Activated CD4-positive, alpha-beta memory T cell treated with anti-CD3 and anti-CD28 coated beads for 36 hours (primary cell): ENCODE data around the gene TMEM33. TPM values are rescaled to one million over a fixed set of nuclear protein-coding genes. Genes with fewer than 3 reads are reported as not detected.
"Not testable (repeated sequence)": the region's sequence is repeated elsewhere in the genome, so short reads cannot be mapped to it uniquely, and the experiment has no call there.

Experiments used
- CTCF ChIA-PET: fragments of 350-600 bp; sonication (Branson Sonifier 250); formaldehyde crosslinking; loops from one replicate; lab custom pipeline; 2021; ENCODE audit warnings: antibody characterized with exemption, inconsistent platforms; lab: Charles Lee
- POLR2A ChIA-PET: fragments of 350-600 bp; sonication (Branson Sonifier 250); formaldehyde crosslinking; loops from one replicate; lab custom pipeline; 2021; ENCODE audit warnings: antibody characterized with exemption; lab: Charles Lee
- DNase-seq: peaks from one replicate; pipeline ENCODE4 v3.0.0-alpha.2; 2020
- H3K27ac Mint-ChIP-seq: one replicate; pipeline ENCODE4 v1.8.0; 2021; ENCODE audit warnings: mixed read lengths
- H3K27me3 Mint-ChIP-seq: one replicate; pipeline ENCODE4 v1.8.0; 2021; ENCODE audit warnings: mixed read lengths
- H3K36me3 Mint-ChIP-seq: one replicate; pipeline ENCODE4 v1.8.0; 2021; ENCODE audit warnings: mixed read lengths
- H3K4me1 Mint-ChIP-seq: one replicate; pipeline ENCODE4 v1.8.0; 2021; ENCODE audit warnings: low read depth, mixed read lengths
- H3K4me3 Mint-ChIP-seq: one replicate; pipeline ENCODE4 v1.8.0; 2021; ENCODE audit warnings: mild to moderate bottlenecking, mixed read lengths
- H3K9me3 Mint-ChIP-seq: one replicate; pipeline ENCODE4 v1.8.0; 2021; ENCODE audit warnings: mixed read lengths
- intact Hi-C: fragments of 100-400 bp; cut with micrococcal nuclease; formaldehyde crosslinking; loops from one replicate; pipeline ENCODE4 v1.15.1; 2023
- total RNA-seq, 2 experiments: library from RNA; stranded (reverse); gene quantifications; one replicate each; pipeline ENCODE4 v1.2.3, GENCODE V29; 2021

The TMEM33 gene, protein sequence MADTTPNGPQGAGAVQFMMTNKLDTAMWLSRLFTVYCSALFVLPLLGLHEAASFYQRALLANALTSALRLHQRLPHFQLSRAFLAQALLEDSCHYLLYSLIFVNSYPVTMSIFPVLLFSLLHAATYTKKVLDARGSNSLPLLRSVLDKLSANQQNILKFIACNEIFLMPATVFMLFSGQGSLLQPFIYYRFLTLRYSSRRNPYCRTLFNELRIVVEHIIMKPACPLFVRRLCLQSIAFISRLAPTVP
- total RNA-seq: 10 to 100 TPM; 40.7 to 44.8 TPM

GRCh38 chr4:41934901-41935651 lies at the start of gene TMEM33:
Gene TMEM33 (plus strand): TSS chr4:41935429. CDS start chr4:41935485, 56 bp downstream.
- DNase-seq: peak; percentile 82
- ChIA-PET POLR2A (interaction anchor here (0.6 to 2.0 kb wide), 2 partner anchors 56 to 578 kb away, joined by 3 to 10 read pairs; partner anchors contain the start of gene SLC30A9), CTCF (no interaction called here)
- H3K4me3 Mint-ChIP-seq: peak within 1 kb of the TSS; percentile 91
- no peaks in the 10 kb centered on the region for H3K27me3 Mint-ChIP-seq
- peaks cover 41% of the 10 kb centered on the region for H3K4me1 Mint-ChIP-seq
- intact Hi-C loops: loop anchor here (1.0 kb wide), 1 partner anchor 55 kb away; the partner anchor contains the start of gene SLC30A9
- H3K36me3 Mint-ChIP-seq: peaks cover 16% of the 10 kb centered on the region
- H3K27ac Mint-ChIP-seq: peak within 1 kb of the TSS; percentile 62
- H3K9me3 Mint-ChIP-seq: no peaks in the 10 kb centered on the region

DNA sequence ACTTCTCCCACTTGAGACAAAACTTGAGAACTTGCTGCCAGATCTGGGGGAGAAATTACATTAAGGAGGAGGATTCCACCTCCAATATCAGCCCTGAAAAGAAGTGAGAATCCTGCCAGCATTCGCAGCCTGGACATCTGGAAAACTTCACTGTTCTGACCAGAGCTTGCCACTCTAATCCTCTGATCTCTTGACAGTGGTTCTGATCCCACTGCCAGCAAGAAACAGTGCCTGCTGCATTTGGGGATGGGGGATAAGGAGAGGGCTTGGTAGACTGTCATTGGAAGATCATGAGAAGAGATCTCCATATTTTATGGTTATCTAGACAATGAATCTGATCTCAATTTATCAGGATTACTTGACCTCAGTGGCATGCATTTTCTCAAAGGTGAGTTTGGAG lies 49.8 kb upstream of the TMEM33 start:
- DNase-seq: no peak
- CTCF ChIA-PET: interaction anchor here (0.6 to 2.5 kb wide), 3 partner anchors 39 to 397 kb away, joined by 3 to 10 read pairs (median 4); no protein-coding TSS in a partner anchor
- Mint-ChIP-seq H3K4me1 (peaks cover 8% of the 10 kb centered on the region), H3K27ac (no peak overlapping the region), H3K36me3 (no peaks in the 10 kb centered on the region), H3K4me3 (no peak overlapping the region), H3K27me3 (peaks cover 29% of the 10 kb centered on the region), H3K9me3 (no peaks in the 10 kb centered on the region)
- intact Hi-C loops: no loop called here
- POLR2A ChIA-PET: no interaction called here

DNA sequence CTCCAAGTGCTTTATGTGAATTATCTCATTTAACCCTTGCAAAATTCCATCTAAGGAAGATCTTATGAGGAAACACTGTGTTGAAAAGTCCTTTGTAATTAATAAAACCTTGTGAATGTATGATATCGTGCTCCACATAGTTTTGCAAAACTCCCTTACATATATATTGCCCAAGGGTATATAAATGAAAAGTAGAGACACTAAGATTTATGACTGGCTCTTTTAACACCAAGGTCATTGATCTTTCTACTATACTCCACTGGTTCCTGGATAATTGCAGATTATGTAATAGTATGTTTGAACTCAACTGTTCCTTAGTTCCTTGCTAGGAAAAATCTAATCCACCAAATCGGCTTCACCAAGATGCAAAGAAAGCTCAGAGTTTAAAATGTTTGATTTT lies 48.0 kb upstream of the TMEM33 start:
- no peak for DNase-seq
- H3K4me3 Mint-ChIP-seq: no peak overlapping the region
- CTCF ChIA-PET: interaction anchor here (0.5 to 3.5 kb wide), 9 partner anchors 9 to 916 kb away, joined by 3 to 24 read pairs (median 4); no protein-coding TSS in a partner anchor
- H3K4me1 Mint-ChIP-seq: no peaks in the 10 kb centered on the region
- no peaks in the 10 kb centered on the region for H3K36me3 Mint-ChIP-seq
- no peak overlapping the region for H3K27ac Mint-ChIP-seq
- POLR2A ChIA-PET: no interaction called here
- intact Hi-C loops: no loop called here
- peaks cover 20% of the 10 kb centered on the region for H3K27me3 Mint-ChIP-seq
- H3K9me3 Mint-ChIP-seq: no peaks in the 10 kb centered on the region

DNA sequence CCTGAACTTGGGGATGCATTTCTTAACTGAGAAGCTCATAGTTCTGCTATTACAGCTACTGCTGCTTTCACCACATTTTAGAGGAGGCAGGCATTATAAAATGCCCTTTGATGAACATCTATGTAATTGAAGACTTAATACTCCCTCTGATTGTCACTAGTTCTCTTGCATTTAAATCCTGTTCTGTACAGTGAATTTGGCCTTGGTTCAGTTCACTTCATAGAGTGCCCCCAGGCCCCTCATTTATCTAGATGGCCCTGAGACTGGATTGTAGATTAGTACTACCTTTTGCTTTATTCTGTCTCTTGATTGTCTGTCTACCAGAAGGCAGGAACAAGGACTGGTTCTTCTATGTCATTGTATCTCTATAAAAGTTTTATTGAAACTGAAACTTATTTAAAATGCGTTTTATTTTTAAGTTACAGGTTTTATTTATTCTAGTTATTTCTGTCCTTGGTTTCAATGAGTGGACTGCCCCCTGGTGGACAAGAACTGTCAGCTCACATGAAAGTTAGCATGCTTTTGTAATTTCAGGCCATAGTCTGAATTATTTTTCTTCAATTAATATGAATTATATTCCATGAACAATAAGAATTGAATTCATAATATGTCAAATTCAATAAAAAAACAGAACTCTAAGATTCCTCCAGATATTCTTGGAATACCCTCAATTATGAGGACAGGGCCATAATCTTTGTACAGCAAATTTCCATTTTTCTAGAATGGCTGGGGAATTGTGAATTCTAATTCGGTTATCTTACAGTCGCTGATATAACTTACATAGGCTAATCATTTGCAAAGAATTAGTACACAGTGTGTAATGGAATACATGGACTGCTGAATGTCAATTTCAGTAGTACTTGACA lies 47.2 kb upstream of the TMEM33 start:
- POLR2A ChIA-PET: no interaction called here
- CTCF ChIA-PET: interaction anchor here (0.6 to 3.5 kb wide), 16 partner anchors 8 to 632 kb away, joined by 3 to 24 read pairs (median 4); no protein-coding TSS in a partner anchor
- Mint-ChIP-seq H3K27me3 (peaks cover 17% of the 10 kb centered on the region), H3K9me3 (no peaks in the 10 kb centered on the region), H3K27ac (no peak overlapping the region), H3K36me3 (no peaks in the 10 kb centered on the region), H3K4me1 (no peaks in the 10 kb centered on the region), H3K4me3 (no peak overlapping the region)
- peak; percentile 48 for DNase-seq
- intact Hi-C loops: loop anchor here (1.0 kb wide), 1 partner anchor 195 kb away; no protein-coding TSS in a partner anchor

DNA sequence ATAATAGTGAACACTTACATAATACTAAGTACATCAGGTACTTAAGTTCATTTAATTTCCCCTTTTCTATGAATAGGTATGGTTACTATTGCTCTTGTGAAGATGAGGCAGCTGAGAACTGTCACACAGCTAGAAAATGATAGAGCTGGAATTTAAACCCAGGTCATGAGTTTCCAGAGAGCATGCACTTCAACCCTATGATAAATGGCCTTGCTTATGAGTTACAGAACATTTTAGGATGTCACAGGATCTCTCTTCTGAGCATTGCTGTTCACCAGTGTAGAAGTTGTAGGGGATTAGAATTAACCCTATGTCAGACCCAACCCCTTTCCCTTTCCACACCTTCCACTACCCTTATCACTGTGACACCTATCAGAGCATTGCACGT lies 46.5 kb upstream of the TMEM33 start:
- Mint-ChIP-seq H3K4me1 (no peaks in the 10 kb centered on the region), H3K27ac (no peak overlapping the region), H3K4me3 (no peak overlapping the region), H3K9me3 (no peaks in the 10 kb centered on the region), H3K27me3 (peaks cover 14% of the 10 kb centered on the region), H3K36me3 (no peaks in the 10 kb centered on the region)
- no peak for DNase-seq
- ChIA-PET CTCF (interaction anchor here (0.6 to 3.5 kb wide), 11 partner anchors 9 to 631 kb away, joined by 3 to 24 read pairs (median 4); no protein-coding TSS in a partner anchor), POLR2A (no interaction called here)
- intact Hi-C loops: loop anchor here (1.0 kb wide), 1 partner anchor 195 kb away; no protein-coding TSS in a partner anchor

GRCh38 chr4:41889317-41889716 lies 45.9 kb upstream of the TMEM33 start:
- H3K36me3 Mint-ChIP-seq: no peaks in the 10 kb centered on the region
- DNase-seq: no peak
- ChIA-PET CTCF (interaction anchor here (0.6 to 3.5 kb wide), 5 partner anchors 10 to 608 kb away, joined by 3 to 24 read pairs (median 7); no protein-coding TSS in a partner anchor), POLR2A (no interaction called here)
- H3K4me3 Mint-ChIP-seq: no peak overlapping the region
- H3K4me1 Mint-ChIP-seq: no peaks in the 10 kb centered on the region
- H3K9me3 Mint-ChIP-seq: no peaks in the 10 kb centered on the region
- intact Hi-C loops: no loop called here
- H3K27ac Mint-ChIP-seq: no peak overlapping the region
- H3K27me3 Mint-ChIP-seq: peaks cover 13% of the 10 kb centered on the region

- no peak for DNase-seq
- H3K9me3 Mint-ChIP-seq: no peaks in the 10 kb centered on the region
- H3K4me1 Mint-ChIP-seq: no peaks in the 10 kb centered on the region
- POLR2A ChIA-PET: no interaction called here
- intact Hi-C loops: no loop called here
- no peaks in the 10 kb centered on the region for H3K36me3 Mint-ChIP-seq
- CTCF ChIA-PET: no interaction called here
- H3K27me3 Mint-ChIP-seq: peaks cover 13% of the 10 kb centered on the region
- H3K4me3 Mint-ChIP-seq: no peak overlapping the region
- H3K27ac Mint-ChIP-seq: no peak overlapping the region
These were observed 45.1 kb upstream of the TMEM33 start for GRCh38 chr4:41890085-41890484.

DNA sequence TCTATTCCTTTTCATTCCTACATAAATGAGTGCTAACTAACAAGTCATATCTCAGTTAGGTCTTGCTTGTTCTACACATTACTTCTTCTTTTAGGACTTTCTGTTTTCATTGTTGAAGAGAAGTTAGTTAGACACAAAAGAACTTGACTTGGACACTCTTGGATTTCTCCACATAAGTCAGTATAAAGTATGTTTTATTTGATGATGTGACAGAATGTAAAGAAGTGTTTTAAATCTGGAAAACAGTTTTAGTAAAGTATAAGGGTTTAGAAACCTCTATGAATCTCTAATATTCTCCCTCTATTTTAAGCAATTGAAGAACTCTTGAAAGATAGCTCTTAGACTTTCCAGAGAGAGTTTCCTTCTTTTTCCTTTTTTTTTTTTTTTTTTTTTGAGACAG lies 38.6 kb upstream of the TMEM33 start:
- H3K36me3 Mint-ChIP-seq: no peaks in the 10 kb centered on the region
- H3K4me3 Mint-ChIP-seq: no peak overlapping the region
- peaks cover 6% of the 10 kb centered on the region for H3K9me3 Mint-ChIP-seq
- POLR2A ChIA-PET: no interaction called here
- H3K27me3 Mint-ChIP-seq: peaks cover 3% of the 10 kb centered on the region
- no peak overlapping the region for H3K27ac Mint-ChIP-seq
- intact Hi-C loops: no loop called here
- no peaks in the 10 kb centered on the region for H3K4me1 Mint-ChIP-seq
- CTCF ChIA-PET: no interaction called here
- no peak for DNase-seq

GRCh38 chr4:41897698-41898097 lies 37.5 kb upstream of the TMEM33 start:
- Mint-ChIP-seq H3K4me3 (no peak overlapping the region), H3K36me3 (no peaks in the 10 kb centered on the region), H3K4me1 (no peaks in the 10 kb centered on the region), H3K9me3 (peaks cover 9% of the 10 kb centered on the region), H3K27ac (no peak overlapping the region), H3K27me3 (peaks cover 3% of the 10 kb centered on the region)
- POLR2A ChIA-PET: no interaction called here
- CTCF ChIA-PET: no interaction called here
- no peak for DNase-seq
- intact Hi-C loops: no loop called here

GRCh38 chr4:41909136-41909535 lies 26.1 kb upstream of the TMEM33 start:
- H3K4me3 Mint-ChIP-seq, POLR2A ChIA-PET, H3K9me3 Mint-ChIP-seq, DNase-seq, H3K4me1 Mint-ChIP-seq, CTCF ChIA-PET, H3K27ac Mint-ChIP-seq, intact Hi-C loops, H3K36me3 Mint-ChIP-seq: not testable (repeated sequence)
- H3K27me3 Mint-ChIP-seq: peaks cover 11% of the 10 kb centered on the region

- Mint-ChIP-seq H3K9me3 (no peaks in the 10 kb centered on the region), H3K4me3 (no peak overlapping the region), H3K27me3 (no peaks in the 10 kb centered on the region), H3K27ac (no peak overlapping the region), H3K4me1 (peaks cover 5% of the 10 kb centered on the region), H3K36me3 (no peaks in the 10 kb centered on the region)
- CTCF ChIA-PET: no interaction called here
- POLR2A ChIA-PET: no interaction called here
- no peak for DNase-seq
- intact Hi-C loops: no loop called here
These were observed 22.7 kb upstream of the TMEM33 start for GRCh38 chr4:41912546-41912945.
